Neuronal stem cell (in vitro differentiated cells): ENCODE measurements around the gene PLA2G4C.
A peak's percentile ranks its signal among the peaks of the same experiment; 100 is the strongest.

ENCODE experiments used
- DNase-seq: peaks from one replicate; pipeline ENCODE4 v3.0.0-alpha.2; 2013; ENCODE audit warnings: low spot score
- H2AFZ ChIP-seq: one replicate; pipeline ENCODE4 v1.6.1; 2013; ENCODE audit warnings: mild to moderate bottlenecking, low read length, inconsistent platforms
- H2AK5ac ChIP-seq: 2 replicates; pipeline ENCODE4 v1.6.1; 2013; ENCODE audit warnings: low read depth, mild to moderate bottlenecking, inconsistent platforms, low read length, moderate library complexity, mixed read lengths
- H2BK120ac ChIP-seq: 2 replicates; pipeline ENCODE4 v1.6.1; 2013; ENCODE audit warnings: low read depth, mild to moderate bottlenecking, inconsistent platforms, low read length, moderate library complexity, mixed read lengths
- H2BK12ac ChIP-seq: one replicate; pipeline ENCODE4 v1.6.1; 2013; ENCODE audit warnings: low read length, inconsistent platforms
- H2BK15ac ChIP-seq: 2 replicates; pipeline ENCODE4 v1.6.1; 2013; ENCODE audit warnings: mild to moderate bottlenecking, low read length, inconsistent platforms, mixed read lengths
- H2BK5ac ChIP-seq: one replicate; pipeline ENCODE4 v1.6.1; 2013; ENCODE audit warnings: inconsistent platforms, mild to moderate bottlenecking, low read length, moderate library complexity
- H3K14ac ChIP-seq: one replicate; pipeline ENCODE4 v1.6.1; 2013; ENCODE audit warnings: low read length, inconsistent platforms
- H3K18ac ChIP-seq: 2 replicates; pipeline ENCODE4 v1.6.1; 2013; ENCODE audit warnings: low read length, inconsistent platforms
- H3K23ac ChIP-seq: 2 replicates; pipeline ENCODE4 v1.6.1; 2013; ENCODE audit warnings: low read depth, mild to moderate bottlenecking, mixed read lengths, low read length, inconsistent platforms; ENCODE audit not compliant: poor library complexity
- H3K27ac ChIP-seq: replicated peaks from 3 replicates; pipeline ENCODE4 v1.5.1; 2013; ENCODE audit warnings: low read length, inconsistent platforms
- H3K27me3 ChIP-seq, 3 experiments: 2 replicates each; pipeline ENCODE4 v1.6.1; 2013; ENCODE audit warnings: low read length in 3 of 3, mild to moderate bottlenecking in 2 of 3, inconsistent platforms in 1 of 3, low read depth in 1 of 3, mixed read lengths in 1 of 3, moderate library complexity in 1 of 3; ENCODE audit not compliant: control insufficient read depth in 3 of 3, insufficient read depth in 3 of 3
- H3K36me3 ChIP-seq, 2 donors: replicated peaks in 1 of 2; 2 replicates each; pipeline ENCODE4 v1.6.1; 2013; ENCODE audit warnings: low read length in 2 of 2; ENCODE audit not compliant: control insufficient read depth in 2 of 2, insufficient read depth in 2 of 2
- H3K4ac ChIP-seq: 2 replicates; pipeline ENCODE4 v1.6.1; 2013; ENCODE audit warnings: inconsistent platforms, mild to moderate bottlenecking, low read length, moderate library complexity
- H3K4me1 ChIP-seq, 2 donors: 1 replicate in 1 of 2; 2 replicates in 1 of 2; pipeline ENCODE4 v1.6.1; 2013; ENCODE audit warnings: low read length in 2 of 2, low read depth in 1 of 2; ENCODE audit not compliant: control insufficient read depth in 2 of 2, insufficient read depth in 1 of 2
- H3K4me2 ChIP-seq: one replicate; pipeline ENCODE4 v1.6.1; 2013; ENCODE audit warnings: mild to moderate bottlenecking, low read length, inconsistent platforms; ENCODE audit not compliant: insufficient read depth, poor library complexity, severe bottlenecking
- H3K4me3 ChIP-seq, 2 donors: 2 replicates each; pipeline ENCODE4 v1.5.1; 2013; ENCODE audit warnings: low read length in 2 of 2, mild to moderate bottlenecking in 2 of 2, inconsistent platforms in 1 of 2, moderate library complexity in 1 of 2
- H3K79me1 ChIP-seq: one replicate; pipeline ENCODE4 v1.6.1; 2013; ENCODE audit warnings: low read depth, mild to moderate bottlenecking, inconsistent platforms, low read length, moderate library complexity
- H3K9ac ChIP-seq: one replicate; pipeline ENCODE4 v1.6.1; 2013; ENCODE audit warnings: mild to moderate bottlenecking, low read depth, low read length, inconsistent platforms; ENCODE audit not compliant: poor library complexity
- H3K9me3 ChIP-seq, 2 donors: replicated peaks in 1 of 2; 2 replicates each; pipeline versions ENCODE3 to v1.6.1; 2013; ENCODE audit warnings: low read length in 2 of 2, mild to moderate bottlenecking in 2 of 2, inconsistent platforms in 1 of 2, low read depth in 1 of 2, mixed read lengths in 1 of 2, moderate library complexity in 1 of 2; ENCODE audit not compliant: control insufficient read depth in 2 of 2, insufficient read depth in 1 of 2
- H4K8ac ChIP-seq: one replicate; pipeline ENCODE4 v1.6.1; 2013; ENCODE audit warnings: low read depth, mild to moderate bottlenecking, inconsistent platforms, low read length, moderate library complexity
- H4K91ac ChIP-seq: one replicate; pipeline ENCODE4 v1.6.1; 2013; ENCODE audit warnings: low read length, low read depth, mild to moderate bottlenecking, inconsistent platforms; ENCODE audit not compliant: poor library complexity
- WGBS, 2 donors: extraction: QIAGEN DNeasy Blood & Tissue Kit; methylation state at CpG; one replicate each; pipeline ENCODE4 v1.1.7; 2013; ENCODE audit warnings: missing lambda C conversion rate in 2 of 2, mixed read lengths in 1 of 2; ENCODE audit not compliant: insufficient read length in 2 of 2, insufficient replicate concordance in 1 of 2; ENCODE audit errors: extremely low coverage in 2 of 2; 5-methylcytosine and 5-hydroxymethylcytosine counted together

Gene PLA2G4C

GRCh38 chr19:48139053-48139452 lies 28.4 kb upstream of the PLA2G4C start:
- Histone ChIP-seq H3K4me2 (no peak overlapping the region), H3K4me3 (no peak overlapping the region), H3K27ac (no peak overlapping the region), H3K36me3 (peaks cover 42 to 96% of the 10 kb centered on the region in 2 donors), H2BK120ac (no peak overlapping the region), H2AFZ (no peak overlapping the region), H2BK5ac (no peak overlapping the region), H2AK5ac (no peak overlapping the region), H3K18ac (no peak overlapping the region), H2BK15ac (no peak overlapping the region), H4K8ac (peak overlapping the region; percentile 82), H3K23ac (no peak overlapping the region), H3K4ac (no peak overlapping the region), H3K4me1 (no peaks in the 10 kb centered on the region), H3K27me3 (no peaks in the 10 kb centered on the region), H4K91ac (no peak overlapping the region), H2BK12ac (no peak overlapping the region), H3K14ac (no peak overlapping the region), H3K9ac (peak overlapping the region; percentile 44), H3K79me1 (no peaks in the 10 kb centered on the region), H3K9me3 (no peaks in the 10 kb centered on the region)
- WGBS, 2 donors = no CpG with 5 or more reads among the region's 6 CpGs
- no peak for DNase-seq

GRCh38 chr19:48137411-48137810 lies 26.8 kb upstream of the PLA2G4C start:
- peak overlapping the region; percentile 34 for H3K23ac ChIP-seq
- no peak overlapping the region for H2AFZ ChIP-seq
- no peak overlapping the region for H3K27ac ChIP-seq
- H4K91ac ChIP-seq = no peak overlapping the region
- no peak overlapping the region for H3K18ac ChIP-seq
- no peak overlapping the region for H2AK5ac ChIP-seq
- no peak overlapping the region for H4K8ac ChIP-seq
- peaks cover 37 to 94% of the 10 kb centered on the region in 2 donors for H3K36me3 ChIP-seq
- no peak overlapping the region for H3K4me3 ChIP-seq
- no peaks in the 10 kb centered on the region for H3K9me3 ChIP-seq
- no peak overlapping the region for H2BK15ac ChIP-seq
- H2BK5ac ChIP-seq = no peak overlapping the region
- no peak overlapping the region for H2BK120ac ChIP-seq
- peak overlapping the region; percentile 63 for H3K14ac ChIP-seq
- no peak overlapping the region for H3K4me2 ChIP-seq
- H3K79me1 ChIP-seq = no peaks in the 10 kb centered on the region
- H2BK12ac ChIP-seq = no peak overlapping the region
- H3K4me1 ChIP-seq = no peaks in the 10 kb centered on the region
- no peak overlapping the region for H3K4ac ChIP-seq
- no peak overlapping the region for H3K9ac ChIP-seq
- DNase-seq = no peak
- WGBS, 2 donors = no CpG with 5 or more reads among the region's 26 CpGs
- no peaks in the 10 kb centered on the region for H3K27me3 ChIP-seq

- no peak overlapping the region for H4K91ac ChIP-seq
- H2BK120ac ChIP-seq = no peak overlapping the region
- H3K14ac ChIP-seq = no peak overlapping the region
- no peak overlapping the region for H2BK12ac ChIP-seq
- no peak overlapping the region for H3K4me3 ChIP-seq
- no peaks in the 10 kb centered on the region for H3K4me1 ChIP-seq
- no peak overlapping the region for H2BK5ac ChIP-seq
- no CpG with 5 or more reads among the region's 4 CpGs for WGBS, 2 donors
- H3K36me3 ChIP-seq = peaks cover 39 to 96% of the 10 kb centered on the region in 2 donors
- H3K4ac ChIP-seq = no peak overlapping the region
- no peak overlapping the region for H3K23ac ChIP-seq
- no peak overlapping the region for H2AK5ac ChIP-seq
- H3K18ac ChIP-seq = no peak overlapping the region
- no peak overlapping the region for H3K9ac ChIP-seq
- no peak overlapping the region for H2BK15ac ChIP-seq
- H4K8ac ChIP-seq = no peak overlapping the region
- no peaks in the 10 kb centered on the region for H3K27me3 ChIP-seq
- no peak for DNase-seq
- no peaks in the 10 kb centered on the region for H3K9me3 ChIP-seq
- H2AFZ ChIP-seq = no peak overlapping the region
- H3K4me2 ChIP-seq = no peak overlapping the region
- H3K27ac ChIP-seq = no peak overlapping the region
- no peaks in the 10 kb centered on the region for H3K79me1 ChIP-seq
Measured at GRCh38 chr19:48136547-48136946, 25.9 kb upstream of the PLA2G4C start.

DNA sequence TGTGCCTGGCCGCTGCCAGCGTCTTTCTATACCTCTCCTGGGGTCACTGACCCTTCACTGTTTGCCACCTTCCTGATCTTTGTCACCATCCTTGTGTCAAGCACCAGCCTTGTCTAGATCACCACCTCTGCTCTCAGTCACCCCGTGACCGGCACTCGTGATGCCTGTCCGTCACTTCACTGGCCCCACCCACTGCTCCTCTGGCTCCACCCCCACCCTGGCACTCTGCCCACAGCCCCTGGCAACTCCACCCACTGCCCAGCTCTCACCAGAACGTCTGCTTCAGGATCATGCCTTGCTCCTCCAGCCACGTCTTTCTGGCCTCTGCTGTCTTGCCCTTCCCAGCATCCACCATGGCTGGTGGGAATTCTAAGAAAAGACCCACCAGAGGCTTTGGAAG lies 24.8 kb upstream of the PLA2G4C start:
- no peak overlapping the region for H3K23ac ChIP-seq
- no peak overlapping the region for H2AK5ac ChIP-seq
- DNase-seq = no peak

More for the DNA sequence above, 24.8 kb upstream of the PLA2G4C start:
- Histone ChIP-seq H2BK15ac (no peak overlapping the region), H2BK5ac (no peak overlapping the region), H3K4me2 (no peak overlapping the region), H4K91ac (no peak overlapping the region), H3K36me3 (peaks cover 47 to 96% of the 10 kb centered on the region in 2 donors), H2BK120ac (no peak overlapping the region), H3K4me3 (no peak overlapping the region), H3K9me3 (no peaks in the 10 kb centered on the region), H4K8ac (no peak overlapping the region), H3K4me1 (no peaks in the 10 kb centered on the region), H3K4ac (no peak overlapping the region), H2AFZ (no peak overlapping the region), H3K9ac (no peak overlapping the region), H3K14ac (no peak overlapping the region), H2BK12ac (no peak overlapping the region), H3K79me1 (no peaks in the 10 kb centered on the region), H3K27ac (no peak overlapping the region), H3K18ac (no peak overlapping the region), H3K27me3 (no peaks in the 10 kb centered on the region)
- WGBS, 2 donors = no CpG with 5 or more reads among the region's 8 CpGs
